PFSK-1 (cell line): ENCODE results near the gene CHD8. TPM values are rescaled to one million over a fixed set of nuclear protein-coding genes. Genes with fewer than 3 reads are reported as not detected.

Experiments
- FOXP2 ChIP-seq: optimal IDR thresholded peaks from 2 replicates; pipeline ENCODE3; 2011; ENCODE audit warnings: borderline replicate concordance, control low read depth, inconsistent platforms; ENCODE audit not compliant: insufficient read depth; ENCODE audit errors: extremely low read length, extremely low read depth
- POLR2AphosphoS5 ChIP-seq: IDR thresholded peaks from 2 replicates; pipeline ENCODE4 v1.6.1; 2012; ENCODE audit warnings: low read depth, mild to moderate bottlenecking, control low read depth, low read length, moderate library complexity
- SIN3A ChIP-seq: IDR thresholded peaks from 2 replicates; pipeline ENCODE4 v1.6.1; 2012; ENCODE audit warnings: mild to moderate bottlenecking, low read length, moderate library complexity, borderline replicate concordance; ENCODE audit not compliant: insufficient read depth
- TAF1 ChIP-seq: IDR thresholded peaks from 2 replicates; pipeline ENCODE4 v1.6.1; 2012; ENCODE audit warnings: low read length, control low read depth, borderline replicate concordance; ENCODE audit not compliant: insufficient read depth
- polyA plus RNA-seq: library from polyadenylated mRNA; unstranded; fragments of >200 nt; gene quantifications from one replicate; pipeline ENCODE4 v1.2.1, GENCODE V29; 2012; ENCODE audit warnings: low read depth, missing spikeins; ENCODE audit not compliant: insufficient read length
- TF ChIP-seq, protein P1 (sequence below), 2 experiments: IDR thresholded peaks; 2 replicates each; pipeline versions ENCODE4 v1.6.1 to v1.8.0; 2011 to 2012; ENCODE audit warnings: low read depth in 2 of 2, low read length in 2 of 2, control low read depth in 1 of 2, inconsistent platforms in 1 of 2, mild to moderate bottlenecking in 1 of 2, moderate library complexity in 1 of 2; ENCODE audit not compliant: insufficient read depth in 1 of 2

Gene CHD8, protein sequence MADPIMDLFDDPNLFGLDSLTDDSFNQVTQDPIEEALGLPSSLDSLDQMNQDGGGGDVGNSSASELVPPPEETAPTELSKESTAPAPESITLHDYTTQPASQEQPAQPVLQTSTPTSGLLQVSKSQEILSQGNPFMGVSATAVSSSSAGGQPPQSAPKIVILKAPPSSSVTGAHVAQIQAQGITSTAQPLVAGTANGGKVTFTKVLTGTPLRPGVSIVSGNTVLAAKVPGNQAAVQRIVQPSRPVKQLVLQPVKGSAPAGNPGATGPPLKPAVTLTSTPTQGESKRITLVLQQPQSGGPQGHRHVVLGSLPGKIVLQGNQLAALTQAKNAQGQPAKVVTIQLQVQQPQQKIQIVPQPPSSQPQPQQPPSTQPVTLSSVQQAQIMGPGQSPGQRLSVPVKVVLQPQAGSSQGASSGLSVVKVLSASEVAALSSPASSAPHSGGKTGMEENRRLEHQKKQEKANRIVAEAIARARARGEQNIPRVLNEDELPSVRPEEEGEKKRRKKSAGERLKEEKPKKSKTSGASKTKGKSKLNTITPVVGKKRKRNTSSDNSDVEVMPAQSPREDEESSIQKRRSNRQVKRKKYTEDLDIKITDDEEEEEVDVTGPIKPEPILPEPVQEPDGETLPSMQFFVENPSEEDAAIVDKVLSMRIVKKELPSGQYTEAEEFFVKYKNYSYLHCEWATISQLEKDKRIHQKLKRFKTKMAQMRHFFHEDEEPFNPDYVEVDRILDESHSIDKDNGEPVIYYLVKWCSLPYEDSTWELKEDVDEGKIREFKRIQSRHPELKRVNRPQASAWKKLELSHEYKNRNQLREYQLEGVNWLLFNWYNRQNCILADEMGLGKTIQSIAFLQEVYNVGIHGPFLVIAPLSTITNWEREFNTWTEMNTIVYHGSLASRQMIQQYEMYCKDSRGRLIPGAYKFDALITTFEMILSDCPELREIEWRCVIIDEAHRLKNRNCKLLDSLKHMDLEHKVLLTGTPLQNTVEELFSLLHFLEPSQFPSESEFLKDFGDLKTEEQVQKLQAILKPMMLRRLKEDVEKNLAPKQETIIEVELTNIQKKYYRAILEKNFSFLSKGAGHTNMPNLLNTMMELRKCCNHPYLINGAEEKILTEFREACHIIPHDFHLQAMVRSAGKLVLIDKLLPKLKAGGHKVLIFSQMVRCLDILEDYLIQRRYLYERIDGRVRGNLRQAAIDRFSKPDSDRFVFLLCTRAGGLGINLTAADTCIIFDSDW (N-terminal part only)
- polyA plus RNA-seq = 40.3 TPM

DNA sequence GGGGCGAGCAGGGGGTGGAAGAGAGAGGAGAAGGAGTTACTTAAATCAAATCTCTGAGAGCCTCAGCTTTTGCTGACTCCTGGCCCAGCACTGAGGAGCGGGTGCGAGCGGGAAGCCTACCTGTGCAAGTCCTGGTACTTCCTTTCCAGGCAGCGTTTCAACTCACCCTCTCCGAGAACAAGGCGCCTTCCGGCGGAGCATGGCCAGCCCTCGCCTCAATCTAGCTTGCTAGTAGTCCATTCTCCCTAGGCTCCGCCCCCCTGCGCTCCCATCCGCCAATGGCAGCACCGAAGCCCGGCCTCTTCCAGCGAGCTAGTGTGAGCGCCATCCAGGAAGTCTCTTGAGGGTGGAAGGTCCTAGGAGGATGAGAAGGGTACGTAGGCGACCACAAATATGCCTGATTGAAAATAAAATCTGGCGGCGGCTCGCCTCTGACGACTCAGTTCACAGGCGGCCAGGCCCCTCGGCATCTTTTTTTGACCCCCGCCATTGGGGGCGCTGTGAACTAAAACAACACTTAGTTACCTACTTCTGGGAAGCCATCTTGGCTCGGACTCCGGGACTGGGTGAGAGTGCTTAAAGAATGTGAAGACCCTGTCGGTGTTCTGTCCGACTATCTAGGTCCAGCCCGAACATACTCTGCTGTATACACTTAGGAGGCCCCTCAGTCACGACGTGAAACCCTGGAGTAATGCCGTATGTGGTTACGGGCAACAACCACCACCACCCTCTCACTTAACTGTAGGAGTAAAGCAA lies at the start of gene CHD8:
TSS of gene CHD8 (minus strand) at position 212 of the 756 bp plus-strand sequence. CDS start 24,480 bp downstream, outside the sequence.
- TF ChIP-seq SIN3A = 0 out of 2 replicates have a peak, but pooled peaks have one; percentile 27
- TF ChIP-seq POLR2AphosphoS5 = peak; percentile 53; the same call in 1 of the 2 replicates
- 0 out of 2 replicates have a peak, but pooled peaks have one; percentile 58 for TF ChIP-seq TAF1
- no peak for TF ChIP-seq FOXP2
- TF ChIP-seq, protein P1, sequence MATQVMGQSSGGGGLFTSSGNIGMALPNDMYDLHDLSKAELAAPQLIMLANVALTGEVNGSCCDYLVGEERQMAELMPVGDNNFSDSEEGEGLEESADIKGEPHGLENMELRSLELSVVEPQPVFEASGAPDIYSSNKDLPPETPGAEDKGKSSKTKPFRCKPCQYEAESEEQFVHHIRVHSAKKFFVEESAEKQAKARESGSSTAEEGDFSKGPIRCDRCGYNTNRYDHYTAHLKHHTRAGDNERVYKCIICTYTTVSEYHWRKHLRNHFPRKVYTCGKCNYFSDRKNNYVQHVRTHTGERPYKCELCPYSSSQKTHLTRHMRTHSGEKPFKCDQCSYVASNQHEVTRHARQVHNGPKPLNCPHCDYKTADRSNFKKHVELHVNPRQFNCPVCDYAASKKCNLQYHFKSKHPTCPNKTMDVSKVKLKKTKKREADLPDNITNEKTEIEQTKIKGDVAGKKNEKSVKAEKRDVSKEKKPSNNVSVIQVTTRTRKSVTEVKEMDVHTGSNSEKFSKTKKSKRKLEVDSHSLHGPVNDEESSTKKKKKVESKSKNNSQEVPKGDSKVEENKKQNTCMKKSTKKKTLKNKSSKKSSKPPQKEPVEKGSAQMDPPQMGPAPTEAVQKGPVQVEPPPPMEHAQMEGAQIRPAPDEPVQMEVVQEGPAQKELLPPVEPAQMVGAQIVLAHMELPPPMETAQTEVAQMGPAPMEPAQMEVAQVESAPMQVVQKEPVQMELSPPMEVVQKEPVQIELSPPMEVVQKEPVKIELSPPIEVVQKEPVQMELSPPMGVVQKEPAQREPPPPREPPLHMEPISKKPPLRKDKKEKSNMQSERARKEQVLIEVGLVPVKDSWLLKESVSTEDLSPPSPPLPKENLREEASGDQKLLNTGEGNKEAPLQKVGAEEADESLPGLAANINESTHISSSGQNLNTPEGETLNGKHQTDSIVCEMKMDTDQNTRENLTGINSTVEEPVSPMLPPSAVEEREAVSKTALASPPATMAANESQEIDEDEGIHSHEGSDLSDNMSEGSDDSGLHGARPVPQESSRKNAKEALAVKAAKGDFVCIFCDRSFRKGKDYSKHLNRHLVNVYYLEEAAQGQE (IDR thresholded peaks at IDR 0.05; ENCODE audit: insufficient read depth in 1 of 2, low read depth in 2 of 2, low read length in 2 of 2) = no peak

DNA sequence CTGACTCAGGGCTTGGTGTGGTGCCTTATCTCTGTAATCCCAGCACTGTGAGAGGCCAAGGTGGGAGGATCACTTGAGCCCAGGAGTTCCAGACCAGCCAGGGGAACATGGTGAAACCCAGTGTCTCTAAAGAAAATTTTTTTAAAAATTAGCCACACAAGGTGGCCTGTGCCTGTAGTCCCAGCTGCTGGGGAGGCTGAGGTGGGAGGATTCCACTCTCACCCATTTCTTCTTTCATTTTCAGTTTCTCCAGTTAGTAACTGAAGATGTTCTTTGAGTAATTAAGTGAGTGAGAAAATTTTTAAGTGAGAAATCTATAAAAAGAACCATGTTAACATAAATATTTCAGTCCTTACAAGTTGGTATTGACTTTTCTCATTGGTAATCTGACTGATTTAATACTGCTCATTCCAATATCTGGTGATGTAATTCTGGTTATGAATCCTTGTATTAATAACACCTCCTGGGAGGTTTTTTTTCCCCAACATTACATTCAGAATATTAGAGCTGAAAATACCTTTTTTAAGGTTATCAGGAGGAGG lies 49.2 kb upstream of the CHD8 start:
- TF ChIP-seq FOXP2 (no peak), POLR2AphosphoS5 (no peak), SIN3A (no peak), TAF1 (no peak)
- TF ChIP-seq, protein P1 (IDR thresholded peaks at IDR 0.05; ENCODE audit: insufficient read depth in 1 of 2, low read depth in 2 of 2, low read length in 2 of 2) = no peak

DNA sequence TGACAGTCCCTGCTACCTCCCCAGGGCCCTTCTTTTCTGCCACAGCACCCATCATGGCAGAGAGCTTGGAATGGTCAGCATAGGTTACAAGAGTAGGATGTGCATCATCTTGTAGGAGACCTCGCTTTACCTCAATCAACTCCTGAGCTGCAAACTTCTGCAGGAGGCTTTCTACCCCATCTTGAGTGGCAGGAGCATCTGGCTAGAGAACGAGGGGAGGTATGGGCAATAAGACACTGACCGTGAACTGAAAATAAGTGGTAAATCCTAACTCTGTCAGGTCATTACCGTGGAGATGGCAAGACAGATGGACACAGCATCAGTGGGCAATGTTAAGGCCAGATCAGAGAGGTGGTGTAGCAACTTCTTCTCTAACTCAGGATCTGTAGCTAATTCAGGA lies 47.5 kb upstream of the CHD8 start:
- TF ChIP-seq SIN3A (no peak), TAF1 (no peak), FOXP2 (no peak), POLR2AphosphoS5 (no peak)
- TF ChIP-seq, protein P1 (IDR thresholded peaks at IDR 0.05; ENCODE audit: insufficient read depth in 1 of 2, low read depth in 2 of 2, low read length in 2 of 2) = no peak

DNA sequence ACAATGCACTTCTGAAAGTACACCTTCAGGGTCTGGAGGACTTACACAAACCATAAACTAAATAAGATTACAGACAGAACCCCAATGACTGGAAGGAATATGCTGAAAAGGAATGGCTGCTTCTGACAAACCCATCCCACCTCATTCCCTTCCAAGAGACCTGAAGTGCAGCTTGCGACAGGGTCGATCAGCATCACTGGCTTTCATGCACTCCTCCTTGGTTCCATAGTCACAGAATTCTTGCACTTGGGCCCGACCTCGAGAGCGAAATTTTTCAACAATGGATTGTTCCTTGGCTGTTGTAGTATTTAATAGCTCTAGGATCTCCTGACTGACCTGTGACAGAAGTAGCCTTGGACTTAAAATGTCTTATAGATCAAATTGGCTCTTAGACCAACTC lies 45.6 kb upstream of the CHD8 start:
- no peak for TF ChIP-seq SIN3A
- TF ChIP-seq TAF1 = no peak
- no peak for TF ChIP-seq POLR2AphosphoS5
- TF ChIP-seq, protein P1 (IDR thresholded peaks at IDR 0.05; ENCODE audit: insufficient read depth in 1 of 2, low read depth in 2 of 2, low read length in 2 of 2) = no peak
- TF ChIP-seq FOXP2 = no peak
